Stimulated activated CD8-positive, alpha-beta memory T cell treated with anti-CD3 and anti-CD28 coated beads, Interleukin-4, amount 100 ng/mL, for 4 hours (primary cell): ENCODE data around the gene ENTHD1.

Source experiments
- DNase-seq, 2 donors: peaks; one replicate each; pipeline ENCODE4 v3.0.0-alpha.2; 2020; ENCODE audit warnings: low read depth in 2 of 2, low spot score in 1 of 2

Gene ENTHD1

DNA sequence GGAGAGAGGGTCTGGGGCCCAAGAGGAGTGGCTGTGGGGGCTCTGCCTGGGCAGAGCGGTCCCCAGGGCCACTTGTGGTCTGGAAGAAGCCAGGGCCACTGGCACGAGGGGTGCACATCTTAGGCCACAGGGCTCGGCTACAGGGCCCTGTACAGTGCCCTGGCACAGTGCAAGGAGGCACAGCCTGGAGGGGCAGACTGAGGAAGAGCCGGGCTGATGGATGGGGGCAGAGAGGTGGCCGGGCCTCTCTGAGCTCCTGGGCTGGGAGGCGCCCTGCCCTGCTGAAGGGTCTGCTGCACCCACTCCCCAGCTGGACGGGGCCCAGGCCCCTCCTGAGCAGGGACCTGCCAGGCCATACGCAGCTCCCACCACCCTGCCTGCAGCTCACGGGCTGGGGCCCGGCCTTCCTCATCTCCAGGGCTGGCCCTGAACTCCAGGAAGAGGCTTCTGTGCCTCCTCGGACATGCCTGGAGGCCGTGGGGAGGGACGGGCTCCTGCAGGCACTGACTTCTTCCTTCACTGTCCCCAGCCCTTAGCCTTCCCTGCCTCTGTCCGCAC, 199.5 kb downstream of the ENTHD1 start:
- no peak for DNase-seq
